IPS-18c (cell line): ENCODE results near the gene GAGE12C.
"Not testable (repeated sequence)": the region's sequence is repeated elsewhere in the genome, so short reads cannot be mapped to it uniquely, and the experiment has no call there.

Experiments
- H3K4me3 ChIP-seq: 2 replicates; pipeline ENCODE4 v1.7.0; 2013; ENCODE audit warnings: low read depth, mild to moderate bottlenecking, low read length, moderate library complexity; ENCODE audit not compliant: insufficient read depth
- H3K9me3 ChIP-seq: one replicate; pipeline ENCODE4 v1.6.1; 2013; ENCODE audit warnings: mild to moderate bottlenecking, low read length, moderate library complexity; ENCODE audit not compliant: control insufficient read depth, insufficient read depth

GAGE12C gene, protein sequence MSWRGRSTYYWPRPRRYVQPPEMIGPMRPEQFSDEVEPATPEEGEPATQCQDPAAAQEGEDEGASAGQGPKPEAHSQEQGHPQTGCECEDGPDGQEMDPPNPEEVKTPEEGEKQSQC

DNA sequence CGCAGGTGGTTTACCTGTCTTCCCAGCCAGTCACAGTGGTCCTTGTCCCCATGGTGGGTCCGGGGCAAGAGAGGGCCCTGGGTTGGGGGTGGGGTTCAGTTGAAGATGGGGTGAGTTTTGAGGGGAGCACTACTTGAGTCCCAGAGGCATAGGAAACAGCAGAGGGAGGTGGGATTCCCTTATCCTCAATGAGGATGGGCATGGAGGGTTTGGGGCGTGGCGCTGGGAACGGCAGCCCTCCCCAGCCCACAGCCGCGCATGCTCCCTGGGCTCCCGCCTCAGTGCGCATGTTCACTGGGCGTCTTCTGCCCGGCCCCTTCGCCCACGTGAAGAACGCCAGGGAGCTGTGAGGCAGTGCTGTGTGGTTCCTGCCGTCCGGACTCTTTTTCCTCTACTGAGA lies at the start of gene GAGE12C:
GAGE12C (plus strand) TSS at position 301 of the 400 bp plus-strand sequence. CDS start 1,155 bp downstream, outside the sequence.
- H3K4me3 ChIP-seq, H3K9me3 ChIP-seq: not testable (repeated sequence)

DNA sequence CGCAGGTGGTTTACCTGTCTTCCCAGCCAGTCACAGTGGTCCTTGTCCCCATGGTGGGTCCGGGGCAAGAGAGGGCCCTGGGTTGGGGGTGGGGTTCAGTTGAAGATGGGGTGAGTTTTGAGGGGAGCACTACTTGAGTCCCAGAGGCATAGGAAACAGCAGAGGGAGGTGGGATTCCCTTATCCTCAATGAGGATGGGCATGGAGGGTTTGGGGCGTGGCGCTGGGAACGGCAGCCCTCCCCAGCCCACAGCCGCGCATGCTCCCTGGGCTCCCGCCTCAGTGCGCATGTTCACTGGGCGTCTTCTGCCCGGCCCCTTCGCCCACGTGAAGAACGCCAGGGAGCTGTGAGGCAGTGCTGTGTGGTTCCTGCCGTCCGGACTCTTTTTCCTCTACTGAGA lies 9.5 kb downstream of the GAGE12C start, which contains the start of gene GAGE12D:
GAGE12D (plus strand) TSS at position 301 of the 400 bp plus-strand sequence. CDS start 1,155 bp downstream, outside the sequence.
- H3K9me3 ChIP-seq, H3K4me3 ChIP-seq: not testable (repeated sequence)

DNA sequence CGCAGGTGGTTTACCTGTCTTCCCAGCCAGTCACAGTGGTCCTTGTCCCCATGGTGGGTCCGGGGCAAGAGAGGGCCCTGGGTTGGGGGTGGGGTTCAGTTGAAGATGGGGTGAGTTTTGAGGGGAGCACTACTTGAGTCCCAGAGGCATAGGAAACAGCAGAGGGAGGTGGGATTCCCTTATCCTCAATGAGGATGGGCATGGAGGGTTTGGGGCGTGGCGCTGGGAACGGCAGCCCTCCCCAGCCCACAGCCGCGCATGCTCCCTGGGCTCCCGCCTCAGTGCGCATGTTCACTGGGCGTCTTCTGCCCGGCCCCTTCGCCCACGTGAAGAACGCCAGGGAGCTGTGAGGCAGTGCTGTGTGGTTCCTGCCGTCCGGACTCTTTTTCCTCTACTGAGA lies 19.0 kb downstream of the GAGE12C start, which contains the start of gene GAGE12E:
GAGE12E (plus strand) TSS at position 301 of the 400 bp plus-strand sequence. CDS start 1,155 bp downstream, outside the sequence.
- H3K4me3 ChIP-seq, H3K9me3 ChIP-seq: not testable (repeated sequence)

DNA sequence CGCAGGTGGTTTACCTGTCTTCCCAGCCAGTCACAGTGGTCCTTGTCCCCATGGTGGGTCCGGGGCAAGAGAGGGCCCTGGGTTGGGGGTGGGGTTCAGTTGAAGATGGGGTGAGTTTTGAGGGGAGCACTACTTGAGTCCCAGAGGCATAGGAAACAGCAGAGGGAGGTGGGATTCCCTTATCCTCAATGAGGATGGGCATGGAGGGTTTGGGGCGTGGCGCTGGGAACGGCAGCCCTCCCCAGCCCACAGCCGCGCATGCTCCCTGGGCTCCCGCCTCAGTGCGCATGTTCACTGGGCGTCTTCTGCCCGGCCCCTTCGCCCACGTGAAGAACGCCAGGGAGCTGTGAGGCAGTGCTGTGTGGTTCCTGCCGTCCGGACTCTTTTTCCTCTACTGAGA lies 28.6 kb downstream of the GAGE12C start, which contains the start of gene GAGE12F:
GAGE12F (plus strand) TSS at position 301 of the 400 bp plus-strand sequence. CDS start 1,155 bp downstream, outside the sequence.
- not testable (repeated sequence) for H3K9me3 ChIP-seq, H3K4me3 ChIP-seq

DNA sequence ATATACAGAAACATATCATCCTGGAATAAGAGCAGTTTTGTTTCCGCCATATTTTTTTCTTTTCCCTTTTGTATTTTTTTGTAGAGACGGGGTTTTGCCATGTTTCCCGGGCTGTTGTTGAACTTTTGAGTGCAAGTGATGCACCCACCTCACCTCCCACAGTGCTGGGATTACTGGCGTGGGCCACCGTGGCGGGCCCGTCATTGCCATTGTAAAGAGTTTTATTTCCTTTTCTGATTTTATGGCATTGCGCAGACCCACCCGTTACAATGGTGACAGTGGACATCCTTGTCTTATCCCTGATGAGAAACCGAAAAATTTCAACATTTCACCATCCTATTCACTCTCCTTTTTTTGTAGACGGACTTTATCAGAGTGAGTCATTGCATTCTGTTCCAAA lies 36.8 kb downstream of the GAGE12C start:
- not testable (repeated sequence) for H3K4me3 ChIP-seq, H3K9me3 ChIP-seq

DNA sequence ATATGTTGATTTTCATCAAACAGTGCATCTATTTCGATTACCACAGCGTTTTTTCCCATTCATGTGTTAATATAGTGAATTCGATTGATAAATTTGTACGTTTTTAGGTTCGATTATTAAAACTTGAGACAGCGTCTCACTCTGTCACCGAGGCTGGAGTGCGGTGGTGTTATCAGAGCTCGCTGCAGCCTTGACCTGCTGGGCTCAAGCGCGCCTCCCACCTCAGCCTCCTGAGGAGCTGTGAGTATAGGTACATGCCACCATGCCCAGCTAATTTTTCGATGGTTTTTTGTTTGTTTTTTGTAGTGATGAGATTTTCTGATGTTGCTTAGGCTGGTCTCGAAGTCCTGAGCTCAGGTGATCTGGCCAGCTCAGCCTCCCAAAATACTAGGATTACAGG lies 37.2 kb downstream of the GAGE12C start:
- not testable (repeated sequence) for H3K9me3 ChIP-seq, H3K4me3 ChIP-seq

DNA sequence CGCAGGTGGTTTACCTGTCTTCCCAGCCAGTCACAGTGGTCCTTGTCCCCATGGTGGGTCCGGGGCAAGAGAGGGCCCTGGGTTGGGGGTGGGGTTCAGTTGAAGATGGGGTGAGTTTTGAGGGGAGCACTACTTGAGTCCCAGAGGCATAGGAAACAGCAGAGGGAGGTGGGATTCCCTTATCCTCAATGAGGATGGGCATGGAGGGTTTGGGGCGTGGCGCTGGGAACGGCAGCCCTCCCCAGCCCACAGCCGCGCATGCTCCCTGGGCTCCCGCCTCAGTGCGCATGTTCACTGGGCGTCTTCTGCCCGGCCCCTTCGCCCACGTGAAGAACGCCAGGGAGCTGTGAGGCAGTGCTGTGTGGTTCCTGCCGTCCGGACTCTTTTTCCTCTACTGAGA lies 38.1 kb downstream of the GAGE12C start, which contains the start of gene GAGE12G:
GAGE12G (plus strand) TSS at position 301 of the 400 bp plus-strand sequence. CDS start 1,155 bp downstream, outside the sequence.
- H3K4me3 ChIP-seq, H3K9me3 ChIP-seq: not testable (repeated sequence)

DNA sequence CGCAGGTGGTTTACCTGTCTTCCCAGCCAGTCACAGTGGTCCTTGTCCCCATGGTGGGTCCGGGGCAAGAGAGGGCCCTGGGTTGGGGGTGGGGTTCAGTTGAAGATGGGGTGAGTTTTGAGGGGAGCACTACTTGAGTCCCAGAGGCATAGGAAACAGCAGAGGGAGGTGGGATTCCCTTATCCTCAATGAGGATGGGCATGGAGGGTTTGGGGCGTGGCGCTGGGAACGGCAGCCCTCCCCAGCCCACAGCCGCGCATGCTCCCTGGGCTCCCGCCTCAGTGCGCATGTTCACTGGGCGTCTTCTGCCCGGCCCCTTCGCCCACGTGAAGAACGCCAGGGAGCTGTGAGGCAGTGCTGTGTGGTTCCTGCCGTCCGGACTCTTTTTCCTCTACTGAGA lies 47.7 kb downstream of the GAGE12C start, which contains the start of gene GAGE12H:
GAGE12H (plus strand) TSS at position 301 of the 400 bp plus-strand sequence. CDS start 1,155 bp downstream, outside the sequence.
- H3K9me3 ChIP-seq, H3K4me3 ChIP-seq: not testable (repeated sequence)
